ENCODE data around the gene GPRC5B.

Gene GPRC5B

GRCh38 chr16:19840524-19841110, 44.0 kb downstream of the GPRC5B start:
- Histone ChIP-seq H3K9ac (ENCODE audit: low read length) (no peak overlapping the region), H3F3A (ENCODE audit: insufficient read depth, low read length) (no peaks in the 10 kb centered on the region), H3K9me2 (replicated peaks; ENCODE audit: insufficient read depth, low read length) (no peaks in the 10 kb centered on the region), H3K4me3 (ENCODE audit: low read length) (no peak overlapping the region), H3K79me2 (ENCODE audit: low read length) (no peaks in the 10 kb centered on the region), H4K20me1 (ENCODE audit: insufficient read depth, low read length) (no peaks in the 10 kb centered on the region), H3K4me1 (ENCODE audit: low read length) (no peaks in the 10 kb centered on the region), H2AFZ (ENCODE audit: low read length) (no peak overlapping the region), H3K9me3 (replicated peaks; ENCODE audit: insufficient read depth, low read length) (no peaks in the 10 kb centered on the region), H3K4me2 (ENCODE audit: low read depth, low read length) (no peak overlapping the region), H3K36me3 (replicated peaks; ENCODE audit: insufficient read depth, low read length) (no peaks in the 10 kb centered on the region), H3K27me3 (replicated peaks; ENCODE audit: insufficient read depth, low read length) (no peaks in the 10 kb centered on the region), H3K27ac (ENCODE audit: low read length) (no peak overlapping the region)
- TF ChIP-seq EZH2phosphoT487 (IDR thresholded peaks at IDR 0.05; ENCODE audit: low read length) (no peak), CTCF (IDR thresholded peaks at IDR 0.05; ENCODE audit: low read length) (no peak), EZH2 (optimal IDR thresholded peaks at IDR 0.05; ENCODE audit: low read depth, low read length) (no peak)
- DNase-seq, result no peak

GRCh38 chr16:19837984-19838707, 46.5 kb downstream of the GPRC5B start:
- H2AFZ ChIP-seq (ENCODE audit: low read length), result no peak overlapping the region
- no peaks in the 10 kb centered on the region for H3K79me2 ChIP-seq (ENCODE audit: low read length)
- no peaks in the 10 kb centered on the region for H3K9me2 ChIP-seq (replicated peaks; ENCODE audit: insufficient read depth, low read length)
- H4K20me1 ChIP-seq (ENCODE audit: insufficient read depth, low read length), result no peaks in the 10 kb centered on the region
- no peaks in the 10 kb centered on the region for H3K4me1 ChIP-seq (ENCODE audit: low read length)
- H3K36me3 ChIP-seq (replicated peaks; ENCODE audit: insufficient read depth, low read length), result no peaks in the 10 kb centered on the region
- H3K9me3 ChIP-seq (replicated peaks; ENCODE audit: insufficient read depth, low read length), result no peaks in the 10 kb centered on the region
- H3K9ac ChIP-seq (ENCODE audit: low read length), result no peak overlapping the region
- DNase-seq, result no peak
- TF ChIP-seq EZH2phosphoT487 (IDR thresholded peaks at IDR 0.05; ENCODE audit: low read length), result no peak
- TF ChIP-seq EZH2 (optimal IDR thresholded peaks at IDR 0.05; ENCODE audit: low read depth, low read length), result no peak
- TF ChIP-seq CTCF (IDR thresholded peaks at IDR 0.05; ENCODE audit: low read length), result no peak
- H3F3A ChIP-seq (ENCODE audit: insufficient read depth, low read length), result no peaks in the 10 kb centered on the region
- H3K27ac ChIP-seq (ENCODE audit: low read length), result no peak overlapping the region
- H3K4me3 ChIP-seq (ENCODE audit: low read length), result no peak overlapping the region
- H3K27me3 ChIP-seq (replicated peaks; ENCODE audit: insufficient read depth, low read length), result no peaks in the 10 kb centered on the region
- H3K4me2 ChIP-seq (ENCODE audit: low read depth, low read length), result no peak overlapping the region

- no peak for DNase-seq
- Histone ChIP-seq H3K9ac (ENCODE audit: low read length) (no peak overlapping the region), H3K36me3 (replicated peaks; ENCODE audit: insufficient read depth, low read length) (no peaks in the 10 kb centered on the region), H3K9me2 (replicated peaks; ENCODE audit: insufficient read depth, low read length) (no peaks in the 10 kb centered on the region), H3K27me3 (replicated peaks; ENCODE audit: insufficient read depth, low read length) (no peaks in the 10 kb centered on the region), H2AFZ (ENCODE audit: low read length) (no peak overlapping the region), H3K4me2 (ENCODE audit: low read depth, low read length) (no peak overlapping the region), H3K79me2 (ENCODE audit: low read length) (no peaks in the 10 kb centered on the region), H3F3A (ENCODE audit: insufficient read depth, low read length) (no peaks in the 10 kb centered on the region), H4K20me1 (ENCODE audit: insufficient read depth, low read length) (no peaks in the 10 kb centered on the region), H3K4me1 (ENCODE audit: low read length) (no peaks in the 10 kb centered on the region), H3K27ac (ENCODE audit: low read length) (no peak overlapping the region), H3K9me3 (replicated peaks; ENCODE audit: insufficient read depth, low read length) (no peaks in the 10 kb centered on the region), H3K4me3 (ENCODE audit: low read length) (no peak overlapping the region)
- no peak for TF ChIP-seq EZH2 (optimal IDR thresholded peaks at IDR 0.05; ENCODE audit: low read depth, low read length)
- TF ChIP-seq EZH2phosphoT487 (IDR thresholded peaks at IDR 0.05; ENCODE audit: low read length), result no peak
- TF ChIP-seq CTCF (IDR thresholded peaks at IDR 0.05; ENCODE audit: low read length), result no peak
Measured at GRCh38 chr16:19837331-19837980, 47.2 kb downstream of the GPRC5B start.
